Sciatic nerve (tissue), 2 donors: ENCODE data around the gene ALAS1. TPM values are rescaled to one million over a fixed set of nuclear protein-coding genes. Genes with fewer than 3 reads are reported as not detected.

Experiments
- ATAC-seq: fragments of 200-7000 bp; cut with Tn5 transposase; one replicate; pipeline ENCODE4 v1.9.1; 2020; ENCODE audit warnings: mild to moderate bottlenecking, moderate library complexity
- DNase-seq: peaks from one replicate; pipeline ENCODE4 v3.0.0-alpha.2; 2020; ENCODE audit warnings: low spot score
- intact Hi-C: fragments of 100-400 bp; cut with DNase I; formaldehyde crosslinking; loops from one replicate; pipeline ENCODE4 v1.14.2; 2022
- total RNA-seq: library from RNA; stranded (reverse); fragmentation: NEBNext Ultra II Directional; extraction: Animal tissue kit (Norgen Biotek cat#: 25700); gene quantifications from one replicate; pipeline ENCODE4 v1.2.1, GENCODE V29; 2021
- donor health status: DM: no; HTN: no; CAD: no.
- donor health status: DM: no; HTN: no; CAD: no.

ALAS1 gene
- total RNA-seq, 1 donor from 2014 or later, result 39.1 TPM

DNA sequence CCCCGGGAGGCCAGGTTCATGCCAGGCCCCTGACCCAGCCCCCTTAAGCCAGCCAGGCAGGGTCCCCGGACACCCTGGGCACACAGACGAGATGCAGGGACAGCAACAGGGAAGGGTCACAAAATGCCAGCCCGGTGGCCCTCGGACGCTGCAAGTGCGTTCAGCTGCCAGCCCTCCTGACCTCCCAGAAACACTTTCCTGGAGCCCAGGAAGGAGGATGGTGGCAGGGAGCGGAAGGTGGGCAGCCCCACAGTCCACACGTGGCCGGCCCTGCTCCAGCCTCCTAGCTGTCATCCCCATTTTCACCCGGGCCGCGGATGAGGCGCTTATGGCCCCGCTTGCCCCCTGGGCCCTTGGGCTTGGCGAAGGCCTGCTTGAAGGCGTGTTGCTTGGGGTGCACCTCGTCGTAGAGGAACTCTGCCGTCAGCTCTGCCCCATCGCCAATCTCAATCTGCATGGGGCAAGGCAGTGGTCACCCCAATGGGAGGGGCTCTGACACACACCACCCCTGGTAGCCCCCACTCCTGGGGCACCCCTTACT lies 30.9 kb downstream of the ALAS1 start:
- intact Hi-C loops, result no loop called here
- DNase-seq (no peak), ATAC-seq (no peak)

DNA sequence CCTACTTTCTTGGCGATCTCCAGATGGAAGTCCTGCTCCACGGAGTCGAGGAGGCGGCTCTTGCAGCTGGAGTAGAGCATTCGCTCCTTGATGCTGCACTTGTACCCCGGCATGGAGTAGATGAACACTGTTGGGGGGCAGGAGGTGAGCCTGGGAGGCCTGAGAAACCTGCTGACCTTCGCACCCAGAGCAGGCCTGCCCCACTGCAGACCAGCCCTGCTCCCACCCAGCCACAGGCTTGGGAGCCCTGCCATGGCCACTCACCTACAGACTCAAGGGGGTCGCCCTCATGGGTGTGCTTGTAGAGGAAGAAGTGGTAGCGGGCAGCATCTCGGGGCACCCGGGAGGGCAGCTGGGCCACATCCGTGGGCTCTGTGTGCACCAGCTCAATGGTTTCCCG lies 31.7 kb downstream of the ALAS1 start:
- intact Hi-C loops, result loop anchor here (5.0 kb wide), 1 partner anchor 108 kb away; no protein-coding TSS in a partner anchor

DNA sequence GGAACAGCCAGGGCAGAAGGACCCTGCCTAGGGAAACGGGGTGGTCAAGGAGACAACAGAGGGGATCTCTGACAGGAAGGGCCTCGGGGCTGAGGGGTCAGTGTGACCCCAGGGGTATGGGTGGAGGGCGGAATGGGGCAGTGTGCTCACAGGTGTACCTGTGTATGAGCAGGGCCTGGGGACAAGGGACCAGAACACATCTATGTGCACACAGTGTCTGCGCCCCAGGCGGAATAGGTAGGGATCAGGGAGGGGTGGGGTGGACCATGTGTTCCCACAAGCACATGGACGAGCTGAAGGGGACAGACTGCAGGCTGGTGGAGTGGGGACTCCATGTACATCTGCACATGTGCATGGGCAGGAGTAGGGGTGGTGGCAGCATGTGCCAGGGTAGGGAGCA lies 32.5 kb downstream of the ALAS1 start:
- DNase-seq (no peak), ATAC-seq (no peak)
- intact Hi-C loops, result loop anchor here (5.0 kb wide), 1 partner anchor 107 kb away; no protein-coding TSS in a partner anchor

More for the DNA sequence above, 31.7 kb downstream of the ALAS1 start:
- ATAC-seq (no peak), DNase-seq (no peak)

- no peak for DNase-seq
- intact Hi-C loops, result loop anchor here (5.0 kb wide), 1 partner anchor 106 kb away; no protein-coding TSS in a partner anchor
These were observed 33.0 kb downstream of the ALAS1 start for GRCh38 chr3:52230889-52231499.

DNA sequence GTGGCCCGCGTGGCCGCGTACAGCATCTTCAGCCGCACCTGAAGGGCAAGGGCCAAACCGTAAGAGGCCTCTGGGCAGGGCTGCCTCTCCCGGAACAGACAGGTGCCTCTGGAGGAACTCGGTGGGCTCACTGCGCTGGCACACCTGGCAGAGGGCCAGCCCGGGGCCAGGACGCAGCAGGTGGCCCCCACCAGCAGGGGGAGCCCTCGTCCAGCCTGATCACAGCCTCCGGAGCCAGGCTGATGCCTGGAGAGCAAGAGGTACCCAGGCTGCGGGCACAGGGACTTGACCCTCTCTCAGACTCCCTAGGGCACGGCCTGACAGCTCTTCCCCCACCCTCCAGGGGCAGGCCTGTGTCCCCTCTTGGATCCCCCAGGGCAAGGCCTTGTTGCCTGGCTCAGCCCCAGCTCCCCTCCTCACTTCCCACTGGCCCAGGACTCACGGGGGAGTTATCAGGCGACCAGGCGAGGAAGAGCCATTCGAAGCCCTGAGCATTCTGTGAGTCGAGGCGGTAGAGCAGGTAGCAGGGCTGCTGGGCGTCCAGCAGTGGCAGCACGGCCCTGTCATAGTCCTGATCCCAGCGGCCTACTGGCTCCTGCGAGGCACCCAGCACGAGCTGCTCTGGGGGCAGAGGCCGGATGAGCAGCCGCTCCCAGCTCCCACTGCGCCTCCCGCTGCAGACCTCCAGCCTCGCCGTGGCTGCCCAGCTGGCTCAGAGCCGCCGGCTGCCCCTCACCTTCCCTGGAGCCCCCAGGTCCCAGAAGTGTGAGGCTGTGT lies 33.7 kb downstream of the ALAS1 start:
- intact Hi-C loops, result loop anchor here (5.0 kb wide), 1 partner anchor 106 kb away; no protein-coding TSS in a partner anchor
- ATAC-seq (peak; percentile 57), DNase-seq (peak; percentile 88)

More at GRCh38 chr3:52230889-52231499, 33.0 kb downstream of the ALAS1 start:
- no peak for ATAC-seq

- ATAC-seq (no peak), DNase-seq (no peak)
- intact Hi-C loops, result loop anchor here (5.0 kb wide), 1 partner anchor 105 kb away; no protein-coding TSS in a partner anchor
These were observed 34.5 kb downstream of the ALAS1 start for GRCh38 chr3:52232279-52233107.

DNA sequence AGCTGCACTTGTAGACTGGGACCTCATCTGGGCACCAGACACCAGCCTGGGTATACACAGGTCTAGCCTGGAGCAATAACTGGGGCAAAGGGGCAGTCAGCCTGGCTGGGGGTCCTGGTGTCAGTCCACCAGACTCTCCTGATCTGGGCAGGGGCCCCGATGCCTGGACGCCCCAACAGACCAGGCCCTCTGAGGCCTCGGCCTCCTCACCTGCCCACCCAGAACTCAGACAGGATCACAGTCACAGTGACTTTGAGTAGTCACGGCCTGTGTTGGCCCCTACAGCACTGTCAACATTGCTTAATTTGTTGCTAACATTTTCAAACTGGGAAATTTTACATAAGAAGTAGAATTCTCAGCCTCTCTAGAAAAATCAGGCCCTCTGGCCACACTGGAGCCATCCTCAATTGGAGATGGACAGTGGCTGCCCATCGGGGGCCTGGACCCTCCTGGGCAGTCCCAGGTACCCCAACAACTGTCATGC lies 35.2 kb downstream of the ALAS1 start:
- DNase-seq (no peak), ATAC-seq (no peak)
- intact Hi-C loops, result loop anchor here (5.0 kb wide), 1 partner anchor 104 kb away; no protein-coding TSS in a partner anchor

- ATAC-seq, result no peak
- no peak for DNase-seq
- intact Hi-C loops, result loop anchor here (5.0 kb wide), 1 partner anchor 103 kb away; no protein-coding TSS in a partner anchor
These were observed 36.0 kb downstream of the ALAS1 start for GRCh38 chr3:52233968-52234367.

DNA sequence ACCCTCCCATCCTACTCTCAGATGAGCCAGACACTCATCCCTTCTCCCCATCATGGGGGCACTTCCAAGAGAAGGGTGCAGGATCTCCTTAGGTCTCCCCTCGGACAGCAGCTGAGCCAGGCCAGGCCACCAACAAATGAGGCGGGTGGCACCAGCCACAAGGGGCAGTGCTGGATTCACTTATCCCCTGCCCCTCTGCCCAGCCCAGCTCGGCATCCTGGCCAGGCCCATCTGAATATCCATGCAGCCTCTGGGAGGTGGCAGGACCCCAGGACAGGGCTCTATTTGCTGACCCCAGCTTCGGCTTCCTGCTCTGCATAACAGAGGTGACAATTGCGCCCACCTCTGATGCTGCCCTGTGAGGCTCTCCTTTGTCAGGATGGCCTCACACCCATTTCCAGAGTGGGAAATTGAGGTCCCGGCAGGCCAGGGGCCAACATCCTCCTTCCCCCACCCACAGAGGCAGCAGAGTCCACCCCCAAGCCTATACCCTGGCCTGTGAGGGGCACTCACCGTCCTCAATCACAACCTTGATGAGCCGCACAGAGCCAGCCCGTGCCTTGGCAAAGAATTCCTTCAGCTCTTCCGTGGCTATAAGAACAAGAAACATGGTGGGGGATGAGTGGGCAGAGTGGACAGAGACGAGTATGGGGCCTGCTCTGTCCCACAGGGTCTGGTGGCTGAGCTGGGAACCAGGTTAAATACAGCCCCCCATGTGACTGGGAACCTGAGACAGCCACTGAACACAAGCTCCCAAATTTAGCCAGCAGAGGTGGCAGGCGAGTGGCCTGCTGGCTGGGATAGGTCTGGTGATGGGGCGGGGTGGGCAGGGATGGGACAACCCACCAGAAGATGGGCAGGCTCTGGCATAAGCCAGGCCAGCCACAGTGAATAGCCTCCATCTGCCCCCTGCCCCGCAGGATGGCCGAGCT lies 36.8 kb downstream of the ALAS1 start:
- DNase-seq (no peak), ATAC-seq (no peak)
- intact Hi-C loops, result loop anchor here (5.0 kb wide), 1 partner anchor 103 kb away; no protein-coding TSS in a partner anchor

DNA sequence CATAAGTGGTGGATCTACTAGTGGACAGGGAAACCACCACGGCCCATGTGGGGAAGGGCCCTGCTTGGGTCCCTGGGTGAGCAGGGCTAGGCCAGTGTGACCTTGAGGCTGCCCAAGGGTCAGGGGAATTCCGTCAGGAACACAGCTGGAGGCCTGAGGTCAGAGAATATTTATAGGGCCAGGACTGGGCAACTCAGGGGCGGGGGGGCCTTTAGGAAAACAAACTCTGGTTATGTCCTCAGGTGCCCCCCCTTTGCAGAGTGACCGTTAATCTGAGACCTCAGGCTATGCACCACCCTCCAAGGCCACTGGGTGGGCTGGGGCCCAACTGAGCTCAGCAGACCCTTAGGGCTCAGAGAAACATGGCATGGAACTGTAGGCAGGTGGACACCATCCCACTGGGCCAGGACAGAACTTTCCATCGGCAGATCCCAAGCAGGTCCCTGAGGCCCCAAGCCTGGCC lies 38.5 kb downstream of the ALAS1 start:
- ATAC-seq, result no peak
- no peak for DNase-seq
- intact Hi-C loops, result no loop called here

DNA sequence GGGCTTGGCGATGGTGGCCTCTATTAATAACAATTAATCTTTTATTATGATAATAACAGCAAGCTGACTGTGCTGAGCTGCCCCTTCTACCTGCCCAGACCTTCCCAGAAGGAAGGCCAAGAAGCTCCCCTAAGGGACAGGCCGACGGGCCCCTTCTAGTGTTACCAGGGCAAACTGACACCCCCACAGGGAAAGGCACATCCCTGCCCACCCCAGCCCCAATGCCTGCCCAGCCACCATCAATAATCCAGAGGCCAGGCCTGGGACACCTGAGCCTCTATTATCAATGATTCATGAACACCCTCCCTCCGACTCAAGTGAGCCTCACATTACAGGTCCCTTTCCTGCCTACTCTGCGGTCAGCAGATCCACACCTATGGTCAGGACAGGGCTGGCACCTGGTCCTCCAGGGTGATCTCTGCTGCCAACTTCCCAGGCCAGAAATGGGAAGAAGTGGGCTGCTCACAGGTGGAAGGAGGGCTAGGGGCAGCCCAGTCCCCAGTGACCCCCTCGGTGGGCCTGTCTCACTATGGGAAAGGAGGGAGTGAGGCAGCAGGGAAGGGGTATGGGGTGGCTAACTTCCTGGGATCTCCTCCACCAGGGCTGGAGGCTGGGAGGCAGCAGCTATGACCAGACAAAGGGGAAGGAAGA lies 39.2 kb downstream of the ALAS1 start:
- DNase-seq (no peak), ATAC-seq (no peak)
- intact Hi-C loops, result no loop called here

- DNase-seq, result peak; percentile 87
- peak; percentile 84 for ATAC-seq
- intact Hi-C loops, result no loop called here
These were observed 39.8 kb downstream of the ALAS1 start for GRCh38 chr3:52237657-52238172.

DNA sequence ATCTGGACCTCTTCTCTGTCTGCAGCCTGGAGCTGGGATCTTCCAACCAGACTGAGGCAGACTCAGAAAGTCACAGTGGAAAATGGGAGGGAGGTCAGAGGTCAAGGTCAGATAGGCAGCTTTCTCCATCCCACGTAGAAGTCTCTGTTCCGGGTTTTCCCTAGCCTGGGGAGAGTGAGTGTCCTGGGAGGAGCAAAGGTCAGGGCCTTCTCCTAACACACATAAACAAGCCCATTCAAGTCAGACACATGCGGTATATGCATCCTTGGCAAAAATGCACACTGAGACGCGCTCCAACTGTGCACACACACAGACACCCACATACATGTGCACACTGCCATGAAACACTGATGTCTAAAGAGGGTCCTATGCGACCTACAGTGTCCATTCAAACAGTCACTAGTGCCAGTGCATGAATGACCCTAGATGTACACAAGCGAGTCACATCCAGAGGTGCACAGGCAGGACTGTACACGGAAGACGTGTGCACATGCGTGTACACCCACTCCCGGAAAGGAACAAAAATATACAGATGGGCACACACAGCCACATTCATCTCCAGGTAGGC lies 40.3 kb downstream of the ALAS1 start:
- intact Hi-C loops, result no loop called here
- ATAC-seq (peak; percentile 5), DNase-seq (no peak)

DNA sequence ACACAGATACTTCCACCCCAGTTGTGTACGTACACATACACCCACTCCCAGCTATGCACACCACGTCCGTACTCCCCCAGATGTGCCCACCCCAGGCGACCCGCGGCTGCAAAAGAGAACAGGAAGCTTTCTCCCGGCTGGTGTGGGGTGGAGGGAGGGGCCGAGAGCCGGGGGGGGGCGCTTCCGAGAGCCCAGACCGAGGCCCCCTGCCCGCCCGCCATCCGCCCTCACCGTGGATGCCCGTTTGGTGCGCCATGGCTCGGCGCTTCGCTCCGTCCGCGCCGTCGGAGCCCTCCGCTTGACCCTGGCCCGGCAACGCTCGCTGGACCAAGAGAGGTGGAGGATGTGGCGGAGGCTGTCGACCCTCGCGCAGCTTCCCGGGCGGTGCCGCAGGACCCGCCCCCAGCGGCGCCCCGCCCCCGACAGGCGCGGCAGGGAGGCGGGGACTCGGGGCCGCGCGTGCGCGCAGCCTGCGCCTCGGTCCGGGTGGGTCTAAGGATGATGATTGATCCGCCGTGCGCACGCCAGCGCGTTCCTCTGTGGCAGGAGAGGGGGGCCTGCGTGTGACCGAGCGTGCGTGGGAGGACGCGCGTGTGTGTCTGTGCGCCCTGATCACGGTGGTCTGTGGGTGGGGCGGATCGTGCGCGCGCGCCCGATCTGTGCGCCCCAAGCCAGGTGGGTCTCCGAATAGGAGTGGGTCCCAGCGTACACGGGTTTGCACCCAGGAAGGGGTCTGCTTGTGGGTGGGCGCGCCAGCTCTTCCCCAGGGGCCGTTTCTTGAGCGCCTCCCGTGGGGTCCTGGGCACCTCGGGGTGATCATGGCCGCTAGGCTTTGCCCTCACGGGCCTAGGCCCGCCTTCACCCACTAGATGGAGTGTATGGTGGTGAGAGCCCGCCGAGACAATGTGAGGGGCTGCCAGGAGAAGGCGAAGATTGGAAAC lies 41.1 kb downstream of the ALAS1 start, which contains the start of gene TWF2:
Gene TWF2 (minus strand): TSS at position 398 of the 941 bp plus-strand sequence. CDS start 142 bp downstream, at position 256.
- DNase-seq, result peak; percentile 89
- ATAC-seq, result peak; percentile 83
- intact Hi-C loops, result no loop called here
